ENCODE data around the gene ZC2HC1B.

ZC2HC1B gene

GRCh38 chr6:143976806-143977349, 112.6 kb downstream of the ZC2HC1B start:
- Histone ChIP-seq H3K4me3 (replicated peaks; ENCODE audit: insufficient read depth, low read length) (no peak overlapping the region), H3K27me3 (ENCODE audit: insufficient read depth, poor library complexity, severe bottlenecking) (no peaks in the 10 kb centered on the region), H3K27ac (replicated peaks) (no peak overlapping the region)
- no peak for DNase-seq (ENCODE audit: low read depth in 1 of 2, low spot score in 1 of 2)
- TF ChIP-seq POLR2AphosphoS5 (IDR thresholded peaks at IDR 0.05; ENCODE audit: low read depth) = no peak
- no peak for TF ChIP-seq CTCF (IDR thresholded peaks at IDR 0.05; ENCODE audit: insufficient read depth, low read length)
- TF ChIP-seq GABPA (IDR thresholded peaks at IDR 0.05; ENCODE audit: low read depth) = no peak
- no peak for TF ChIP-seq SPI1 (IDR thresholded peaks at IDR 0.05; ENCODE audit: borderline replicate concordance, low read depth)
- no peak for TF ChIP-seq REST (IDR thresholded peaks at IDR 0.05; ENCODE audit: insufficient replicate concordance, low read depth)

GRCh38 chr6:143980921-143981320, 116.6 kb downstream of the ZC2HC1B start:
- Histone ChIP-seq H3K4me3 (replicated peaks; ENCODE audit: insufficient read depth, low read length) (no peak overlapping the region), H3K27me3 (ENCODE audit: insufficient read depth, poor library complexity, severe bottlenecking) (no peaks in the 10 kb centered on the region), H3K27ac (replicated peaks) (no peak overlapping the region)
- no peak for TF ChIP-seq CTCF (IDR thresholded peaks at IDR 0.05; ENCODE audit: insufficient read depth, low read length)
- TF ChIP-seq GABPA (IDR thresholded peaks at IDR 0.05; ENCODE audit: low read depth) = no peak
- TF ChIP-seq SPI1 (IDR thresholded peaks at IDR 0.05; ENCODE audit: borderline replicate concordance, low read depth) = no peak
- TF ChIP-seq POLR2AphosphoS5 (IDR thresholded peaks at IDR 0.05; ENCODE audit: low read depth) = no peak
- TF ChIP-seq REST (IDR thresholded peaks at IDR 0.05; ENCODE audit: insufficient replicate concordance, low read depth) = no peak
- no peak for DNase-seq (ENCODE audit: low read depth in 1 of 2, low spot score in 1 of 2)

- DNase-seq (ENCODE audit: low read depth in 1 of 2, low spot score in 1 of 2) = no peak
- TF ChIP-seq GABPA (IDR thresholded peaks at IDR 0.05; ENCODE audit: low read depth) (no peak), SPI1 (IDR thresholded peaks at IDR 0.05; ENCODE audit: borderline replicate concordance, low read depth) (no peak), CTCF (IDR thresholded peaks at IDR 0.05; ENCODE audit: insufficient read depth, low read length) (no peak), REST (IDR thresholded peaks at IDR 0.05; ENCODE audit: insufficient replicate concordance, low read depth) (no peak), POLR2AphosphoS5 (IDR thresholded peaks at IDR 0.05; ENCODE audit: low read depth) (no peak)
- no peak overlapping the region for H3K27ac ChIP-seq (replicated peaks)
- no peak overlapping the region for H3K4me3 ChIP-seq (replicated peaks; ENCODE audit: insufficient read depth, low read length)
- H3K27me3 ChIP-seq (ENCODE audit: insufficient read depth, poor library complexity, severe bottlenecking) = no peaks in the 10 kb centered on the region
These were observed 118.7 kb downstream of the ZC2HC1B start for GRCh38 chr6:143982968-143983367.
